ENCODE data around the gene HMCN1. TPM values are rescaled to one million over a fixed set of nuclear protein-coding genes. Genes with fewer than 3 reads are reported as not detected.

HMCN1 gene
- polyA plus RNA-seq, 1 donor from 2014 or later: 0.66 TPM

DNA sequence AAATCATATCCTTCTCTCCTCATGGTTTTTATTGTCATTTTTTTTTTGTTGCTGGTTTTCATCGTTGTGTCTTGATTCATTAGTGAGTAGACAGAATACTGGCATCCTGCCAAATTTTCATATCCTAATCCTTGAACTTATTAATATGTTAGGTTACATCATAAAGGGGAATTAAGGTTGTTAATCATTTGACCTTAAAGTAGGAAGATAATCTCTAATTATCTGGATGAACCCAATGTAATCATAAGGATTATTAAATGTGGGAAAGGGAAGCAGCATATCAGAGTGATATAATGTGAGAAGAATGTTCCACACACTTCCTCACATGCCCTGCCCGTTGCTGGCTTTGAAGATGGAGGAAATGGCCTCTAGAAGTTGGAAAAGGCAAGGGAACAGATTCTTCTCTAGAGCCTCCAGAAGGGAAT, 299.7 kb downstream of the HMCN1 start:
- no peak overlapping the region for H3K27ac ChIP-seq (ENCODE audit: low read length)
- TF ChIP-seq EP300 (conservative IDR thresholded peaks at IDR 0.05; ENCODE audit: poor library complexity, severe bottlenecking): no peak
- TF ChIP-seq SMC3 (conservative IDR thresholded peaks at IDR 0.05; ENCODE audit: poor library complexity): no peak
- TF ChIP-seq, protein P1, sequence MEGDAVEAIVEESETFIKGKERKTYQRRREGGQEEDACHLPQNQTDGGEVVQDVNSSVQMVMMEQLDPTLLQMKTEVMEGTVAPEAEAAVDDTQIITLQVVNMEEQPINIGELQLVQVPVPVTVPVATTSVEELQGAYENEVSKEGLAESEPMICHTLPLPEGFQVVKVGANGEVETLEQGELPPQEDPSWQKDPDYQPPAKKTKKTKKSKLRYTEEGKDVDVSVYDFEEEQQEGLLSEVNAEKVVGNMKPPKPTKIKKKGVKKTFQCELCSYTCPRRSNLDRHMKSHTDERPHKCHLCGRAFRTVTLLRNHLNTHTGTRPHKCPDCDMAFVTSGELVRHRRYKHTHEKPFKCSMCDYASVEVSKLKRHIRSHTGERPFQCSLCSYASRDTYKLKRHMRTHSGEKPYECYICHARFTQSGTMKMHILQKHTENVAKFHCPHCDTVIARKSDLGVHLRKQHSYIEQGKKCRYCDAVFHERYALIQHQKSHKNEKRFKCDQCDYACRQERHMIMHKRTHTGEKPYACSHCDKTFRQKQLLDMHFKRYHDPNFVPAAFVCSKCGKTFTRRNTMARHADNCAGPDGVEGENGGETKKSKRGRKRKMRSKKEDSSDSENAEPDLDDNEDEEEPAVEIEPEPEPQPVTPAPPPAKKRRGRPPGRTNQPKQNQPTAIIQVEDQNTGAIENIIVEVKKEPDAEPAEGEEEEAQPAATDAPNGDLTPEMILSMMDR (IDR thresholded peaks at IDR 0.05; ENCODE audit: poor library complexity, severe bottlenecking): no peak
- TF ChIP-seq RAD21 (conservative IDR thresholded peaks at IDR 0.05): no peak
- TF ChIP-seq TAF1 (IDR thresholded peaks at IDR 0.05; ENCODE audit: low read depth): no peak
- TF ChIP-seq POLR2AphosphoS5 (IDR thresholded peaks at IDR 0.05): no peak
- TF ChIP-seq MXI1 (conservative IDR thresholded peaks at IDR 0.05; ENCODE audit: poor library complexity, severe bottlenecking): no peak
- TF ChIP-seq, protein P2, sequence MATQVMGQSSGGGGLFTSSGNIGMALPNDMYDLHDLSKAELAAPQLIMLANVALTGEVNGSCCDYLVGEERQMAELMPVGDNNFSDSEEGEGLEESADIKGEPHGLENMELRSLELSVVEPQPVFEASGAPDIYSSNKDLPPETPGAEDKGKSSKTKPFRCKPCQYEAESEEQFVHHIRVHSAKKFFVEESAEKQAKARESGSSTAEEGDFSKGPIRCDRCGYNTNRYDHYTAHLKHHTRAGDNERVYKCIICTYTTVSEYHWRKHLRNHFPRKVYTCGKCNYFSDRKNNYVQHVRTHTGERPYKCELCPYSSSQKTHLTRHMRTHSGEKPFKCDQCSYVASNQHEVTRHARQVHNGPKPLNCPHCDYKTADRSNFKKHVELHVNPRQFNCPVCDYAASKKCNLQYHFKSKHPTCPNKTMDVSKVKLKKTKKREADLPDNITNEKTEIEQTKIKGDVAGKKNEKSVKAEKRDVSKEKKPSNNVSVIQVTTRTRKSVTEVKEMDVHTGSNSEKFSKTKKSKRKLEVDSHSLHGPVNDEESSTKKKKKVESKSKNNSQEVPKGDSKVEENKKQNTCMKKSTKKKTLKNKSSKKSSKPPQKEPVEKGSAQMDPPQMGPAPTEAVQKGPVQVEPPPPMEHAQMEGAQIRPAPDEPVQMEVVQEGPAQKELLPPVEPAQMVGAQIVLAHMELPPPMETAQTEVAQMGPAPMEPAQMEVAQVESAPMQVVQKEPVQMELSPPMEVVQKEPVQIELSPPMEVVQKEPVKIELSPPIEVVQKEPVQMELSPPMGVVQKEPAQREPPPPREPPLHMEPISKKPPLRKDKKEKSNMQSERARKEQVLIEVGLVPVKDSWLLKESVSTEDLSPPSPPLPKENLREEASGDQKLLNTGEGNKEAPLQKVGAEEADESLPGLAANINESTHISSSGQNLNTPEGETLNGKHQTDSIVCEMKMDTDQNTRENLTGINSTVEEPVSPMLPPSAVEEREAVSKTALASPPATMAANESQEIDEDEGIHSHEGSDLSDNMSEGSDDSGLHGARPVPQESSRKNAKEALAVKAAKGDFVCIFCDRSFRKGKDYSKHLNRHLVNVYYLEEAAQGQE (IDR thresholded peaks at IDR 0.05; ENCODE audit: borderline replicate concordance): no peak
- no peak for TF ChIP-seq EZH2 (IDR thresholded peaks at IDR 0.05; ENCODE audit: borderline replicate concordance, insufficient read depth, low read length, poor library complexity, severe bottlenecking)
- no peaks in the 10 kb centered on the region for H3F3A ChIP-seq (ENCODE audit: insufficient read depth, low read length, poor library complexity, severe bottlenecking)
- no peak overlapping the region for H3K9ac ChIP-seq (ENCODE audit: low read length)
- H3K9me2 ChIP-seq (ENCODE audit: insufficient read depth, low read length): no peaks in the 10 kb centered on the region
- H3K4me2 ChIP-seq (ENCODE audit: low read length): no peak overlapping the region
- H3K79me2 ChIP-seq (replicated peaks; ENCODE audit: insufficient read depth, low read length): no peaks in the 10 kb centered on the region
- H3K27me3 ChIP-seq (ENCODE audit: insufficient read depth, low read depth, low read length): no peaks in the 10 kb centered on the region
- no peak overlapping the region for H3K4me3 ChIP-seq (ENCODE audit: low read length)
- H4K20me1 ChIP-seq (ENCODE audit: insufficient read depth): no peaks in the 10 kb centered on the region
- no peak overlapping the region for H2AFZ ChIP-seq (ENCODE audit: low read depth, low read length)
- H3K36me3 ChIP-seq (ENCODE audit: insufficient read depth, low read length): no peaks in the 10 kb centered on the region
- H3K9me3 ChIP-seq (ENCODE audit: low read length): no peaks in the 10 kb centered on the region

DNA sequence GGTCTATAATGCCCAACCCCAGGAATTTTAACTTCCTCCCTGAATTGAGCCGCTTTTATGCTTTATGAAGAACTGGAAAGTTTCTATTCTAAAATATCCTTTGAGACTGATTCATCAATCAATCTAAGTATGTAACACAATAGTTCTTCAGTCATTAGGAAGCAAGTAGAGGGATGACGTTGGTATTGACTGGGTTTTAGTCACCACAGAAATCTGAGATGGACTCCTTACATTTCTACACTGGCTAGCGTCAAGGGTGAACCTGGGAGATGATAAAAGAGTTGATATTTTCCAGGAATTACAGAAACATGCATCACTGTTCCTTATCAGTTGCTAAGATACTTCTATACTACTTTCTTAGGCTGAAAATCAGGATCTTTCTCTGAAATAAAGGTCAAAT, 308.0 kb downstream of the HMCN1 start:
- H3K79me2 ChIP-seq (replicated peaks; ENCODE audit: insufficient read depth, low read length): no peaks in the 10 kb centered on the region
- no peaks in the 10 kb centered on the region for H3K36me3 ChIP-seq (ENCODE audit: insufficient read depth, low read length)
- no peaks in the 10 kb centered on the region for H4K20me1 ChIP-seq (ENCODE audit: insufficient read depth)
- no peak overlapping the region for H3K9ac ChIP-seq (ENCODE audit: low read length)
- H3F3A ChIP-seq (ENCODE audit: insufficient read depth, low read length, poor library complexity, severe bottlenecking): no peaks in the 10 kb centered on the region
- no peaks in the 10 kb centered on the region for H3K9me2 ChIP-seq (ENCODE audit: insufficient read depth, low read length)
- H3K9me3 ChIP-seq (ENCODE audit: low read length): no peaks in the 10 kb centered on the region
- no peak overlapping the region for H2AFZ ChIP-seq (ENCODE audit: low read depth, low read length)
- no peak overlapping the region for H3K4me3 ChIP-seq (ENCODE audit: low read length)
- no peaks in the 10 kb centered on the region for H3K27me3 ChIP-seq (ENCODE audit: insufficient read depth, low read depth, low read length)
- no peak for TF ChIP-seq EP300 (conservative IDR thresholded peaks at IDR 0.05; ENCODE audit: poor library complexity, severe bottlenecking)
- no peak for TF ChIP-seq POLR2AphosphoS5 (IDR thresholded peaks at IDR 0.05)
- no peak for TF ChIP-seq RAD21 (conservative IDR thresholded peaks at IDR 0.05)
- no peak for TF ChIP-seq MXI1 (conservative IDR thresholded peaks at IDR 0.05; ENCODE audit: poor library complexity, severe bottlenecking)
- no peak for TF ChIP-seq SMC3 (conservative IDR thresholded peaks at IDR 0.05; ENCODE audit: poor library complexity)
- TF ChIP-seq, protein P2 (IDR thresholded peaks at IDR 0.05; ENCODE audit: borderline replicate concordance): no peak
- TF ChIP-seq EZH2 (IDR thresholded peaks at IDR 0.05; ENCODE audit: borderline replicate concordance, insufficient read depth, low read length, poor library complexity, severe bottlenecking): no peak
- TF ChIP-seq, protein P1 (IDR thresholded peaks at IDR 0.05; ENCODE audit: poor library complexity, severe bottlenecking): no peak
- TF ChIP-seq TAF1 (IDR thresholded peaks at IDR 0.05; ENCODE audit: low read depth): no peak
- H3K27ac ChIP-seq (ENCODE audit: low read length): no peak overlapping the region
- no peak overlapping the region for H3K4me2 ChIP-seq (ENCODE audit: low read length)
